ENCODE results near the gene BRSK2.

The BRSK2 gene

GRCh38 chr11:1401656-1402221 lies 12.0 kb downstream of the BRSK2 start:
- Histone ChIP-seq H3K36me3 (replicated peaks; ENCODE audit: insufficient read depth, low read length) (no peaks in the 10 kb centered on the region), H3K27me3 (replicated peaks; ENCODE audit: insufficient read depth, low read length) (peaks cover 91% of the 10 kb centered on the region), H3K27ac (ENCODE audit: low read length) (no peak overlapping the region), H3K4me3 (ENCODE audit: low read length) (no peak overlapping the region), H3K79me2 (ENCODE audit: low read length) (no peaks in the 10 kb centered on the region), H3K9me2 (replicated peaks; ENCODE audit: insufficient read depth, low read length) (no peaks in the 10 kb centered on the region), H4K20me1 (ENCODE audit: insufficient read depth, low read length) (no peaks in the 10 kb centered on the region), H2AFZ (ENCODE audit: low read length) (no peak overlapping the region), H3F3A (ENCODE audit: insufficient read depth, low read length) (no peaks in the 10 kb centered on the region), H3K9ac (ENCODE audit: low read length) (no peak overlapping the region), H3K4me1 (ENCODE audit: low read length) (no peaks in the 10 kb centered on the region), H3K9me3 (replicated peaks; ENCODE audit: insufficient read depth, low read length) (no peaks in the 10 kb centered on the region), H3K4me2 (ENCODE audit: low read depth, low read length) (no peak overlapping the region)
- DNase-seq, result peak; percentile 51
- TF ChIP-seq EZH2 (optimal IDR thresholded peaks at IDR 0.05; ENCODE audit: low read depth, low read length), result no peak
- TF ChIP-seq CTCF (IDR thresholded peaks at IDR 0.05; ENCODE audit: low read length), result no peak
- TF ChIP-seq EZH2phosphoT487 (IDR thresholded peaks at IDR 0.05; ENCODE audit: low read length), result no peak

- Histone ChIP-seq H4K20me1 (ENCODE audit: insufficient read depth, low read length) (no peaks in the 10 kb centered on the region), H2AFZ (ENCODE audit: low read length) (no peak overlapping the region), H3K9me3 (replicated peaks; ENCODE audit: insufficient read depth, low read length) (no peaks in the 10 kb centered on the region), H3K9me2 (replicated peaks; ENCODE audit: insufficient read depth, low read length) (no peaks in the 10 kb centered on the region), H3K4me2 (ENCODE audit: low read depth, low read length) (no peak overlapping the region), H3F3A (ENCODE audit: insufficient read depth, low read length) (no peaks in the 10 kb centered on the region), H3K9ac (ENCODE audit: low read length) (no peak overlapping the region), H3K4me3 (ENCODE audit: low read length) (no peak overlapping the region), H3K27me3 (replicated peaks; ENCODE audit: insufficient read depth, low read length) (peaks cover 86% of the 10 kb centered on the region), H3K79me2 (ENCODE audit: low read length) (no peaks in the 10 kb centered on the region), H3K36me3 (replicated peaks; ENCODE audit: insufficient read depth, low read length) (no peaks in the 10 kb centered on the region), H3K4me1 (ENCODE audit: low read length) (no peaks in the 10 kb centered on the region), H3K27ac (ENCODE audit: low read length) (no peak overlapping the region)
- no peak for TF ChIP-seq EZH2phosphoT487 (IDR thresholded peaks at IDR 0.05; ENCODE audit: low read length)
- no peak for TF ChIP-seq CTCF (IDR thresholded peaks at IDR 0.05; ENCODE audit: low read length)
- no peak for TF ChIP-seq EZH2 (optimal IDR thresholded peaks at IDR 0.05; ENCODE audit: low read depth, low read length)
- DNase-seq, result no peak
Measured at GRCh38 chr11:1402355-1403077, 12.8 kb downstream of the BRSK2 start.

- no peaks in the 10 kb centered on the region for H3K4me1 ChIP-seq (ENCODE audit: low read length)
- no peak overlapping the region for H2AFZ ChIP-seq (ENCODE audit: low read length)
- TF ChIP-seq CTCF (IDR thresholded peaks at IDR 0.05; ENCODE audit: low read length) (no peak), EZH2phosphoT487 (IDR thresholded peaks at IDR 0.05; ENCODE audit: low read length) (no peak), EZH2 (optimal IDR thresholded peaks at IDR 0.05; ENCODE audit: low read depth, low read length) (no peak)
- H3K27me3 ChIP-seq (replicated peaks; ENCODE audit: insufficient read depth, low read length), result peaks cover 81% of the 10 kb centered on the region
- no peaks in the 10 kb centered on the region for H4K20me1 ChIP-seq (ENCODE audit: insufficient read depth, low read length)
- H3F3A ChIP-seq (ENCODE audit: insufficient read depth, low read length), result no peaks in the 10 kb centered on the region
- no peak overlapping the region for H3K4me3 ChIP-seq (ENCODE audit: low read length)
- no peaks in the 10 kb centered on the region for H3K36me3 ChIP-seq (replicated peaks; ENCODE audit: insufficient read depth, low read length)
- no peak overlapping the region for H3K4me2 ChIP-seq (ENCODE audit: low read depth, low read length)
- H3K79me2 ChIP-seq (ENCODE audit: low read length), result no peaks in the 10 kb centered on the region
- DNase-seq, result no peak
- H3K9me3 ChIP-seq (replicated peaks; ENCODE audit: insufficient read depth, low read length), result no peaks in the 10 kb centered on the region
- H3K9ac ChIP-seq (ENCODE audit: low read length), result no peak overlapping the region
- no peak overlapping the region for H3K27ac ChIP-seq (ENCODE audit: low read length)
- no peaks in the 10 kb centered on the region for H3K9me2 ChIP-seq (replicated peaks; ENCODE audit: insufficient read depth, low read length)
Measured at GRCh38 chr11:1403078-1403620, 13.4 kb downstream of the BRSK2 start.
